Karpas-422 (cell line): ENCODE measurements around the gene CPPED1. TPM values are rescaled to one million over a fixed set of nuclear protein-coding genes. Genes with fewer than 3 reads are reported as not detected.

Experiments
- DNase-seq: peaks from one replicate; pipeline ENCODE4 v3.0.0-alpha.2; 2015
- H2AFZ ChIP-seq: fragments of 200-600 bp; sonication (generic); 2 replicates; pipeline ENCODE4 v1.6.1; 2014; ENCODE audit warnings: antibody characterized with exemption, low read length, mixed read lengths
- H3K27ac ChIP-seq: fragments of 200-600 bp; sonication (generic); 2 replicates; pipeline ENCODE4 v1.5.1; 2014; ENCODE audit warnings: mild to moderate bottlenecking, low read length, moderate library complexity
- H3K27me3 ChIP-seq: fragments of 200-600 bp; sonication (generic); 2 replicates; pipeline ENCODE4 v1.6.1; 2014; ENCODE audit warnings: low read length, mixed read lengths
- H3K36me3 ChIP-seq: fragments of 200-600 bp; sonication (generic); 2 replicates; pipeline ENCODE4 v1.6.1; 2014; ENCODE audit warnings: low read length, mixed read lengths; ENCODE audit not compliant: insufficient read depth
- H3K4me1 ChIP-seq: fragments of 200-600 bp; sonication (generic); 2 replicates; pipeline ENCODE4 v1.6.1; 2014; ENCODE audit warnings: mild to moderate bottlenecking, low read length, mixed read lengths
- H3K4me2 ChIP-seq: fragments of 200-600 bp; sonication (generic); 2 replicates; pipeline ENCODE4 v1.6.1; 2014; ENCODE audit warnings: low read length, low read depth, mild to moderate bottlenecking; ENCODE audit not compliant: poor library complexity, severe bottlenecking
- H3K4me3 ChIP-seq: fragments of 200-600 bp; sonication (generic); 2 replicates; pipeline ENCODE4 v1.5.1; 2014; ENCODE audit warnings: mild to moderate bottlenecking, antibody characterized with exemption, low read length, mixed read lengths
- H3K79me2 ChIP-seq: fragments of 200-600 bp; sonication (generic); 2 replicates; pipeline ENCODE4 v1.6.1; 2014; ENCODE audit warnings: mild to moderate bottlenecking, low read length, mixed read lengths
- H3K9ac ChIP-seq: fragments of 200-600 bp; sonication (generic); 2 replicates; pipeline ENCODE4 v1.6.0; 2014; ENCODE audit warnings: low read length
- H3K9me2 ChIP-seq: fragments of 200-600 bp; sonication (generic), shearing (Covaris generic); replicated peaks from 2 replicates; pipeline ENCODE4 v1.6.0; 2014; ENCODE audit warnings: mild to moderate bottlenecking, low read length, moderate library complexity; ENCODE audit not compliant: insufficient read depth
- H3K9me3 ChIP-seq: fragments of 300-700, 200-600 bp; sonication (generic); 2 replicates; pipeline ENCODE4 v1.6.1; 2014; ENCODE audit warnings: low read length, mixed read lengths
- H4K20me1 ChIP-seq: fragments of 200-600 bp; sonication (generic); 2 replicates; pipeline ENCODE4 v1.6.1; 2014; ENCODE audit warnings: mild to moderate bottlenecking, antibody characterized with exemption, low read length, low read depth; ENCODE audit not compliant: insufficient read depth
- total RNA-seq: library from RNA; depleted of rRNA; stranded (reverse); fragments of >200 nt; shearing (Covaris generic); gene quantifications from 2 replicates; pipeline ENCODE4 v1.2.3, GENCODE V29; 2014; ENCODE audit warnings: low replicate concordance

CPPED1 gene
- total RNA-seq, 1 experiment from 2014 or later = 1.8 TPM

DNA sequence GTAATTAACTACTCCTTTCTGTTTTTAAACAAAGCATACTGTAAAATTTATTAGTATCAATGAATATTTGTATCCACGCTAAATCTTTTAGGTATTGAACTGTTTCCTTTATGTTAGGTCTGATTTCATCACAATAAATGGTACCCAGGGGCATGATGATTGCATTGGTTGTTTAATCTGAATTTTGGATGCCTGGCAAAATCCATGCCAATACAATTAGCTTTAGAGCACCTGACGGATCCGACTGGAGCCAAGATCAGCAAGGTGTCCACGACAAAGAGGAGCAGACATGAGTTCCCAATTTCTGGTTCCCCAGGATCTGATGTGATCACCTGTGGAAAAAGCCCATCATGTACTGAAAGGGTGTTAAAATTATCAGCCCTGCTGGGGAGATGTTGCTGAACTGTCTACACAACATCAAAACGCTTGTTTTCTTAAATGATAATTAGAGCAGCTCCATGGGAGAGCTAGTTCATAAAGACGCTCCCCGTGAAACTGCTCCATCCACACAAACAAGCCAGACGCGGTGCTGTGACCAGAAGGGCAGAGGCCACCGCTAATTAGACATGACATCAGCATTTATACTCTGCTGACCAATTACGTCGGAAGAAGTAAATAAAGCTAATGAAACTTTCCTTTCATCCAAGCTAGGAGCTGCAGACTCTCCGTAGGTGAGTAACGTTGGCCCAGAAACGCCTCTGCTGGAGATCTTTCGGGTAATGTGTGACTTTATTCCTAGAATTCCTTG, 151.7 kb downstream of the CPPED1 start:
- Histone ChIP-seq H3K9me3 (no peaks in the 10 kb centered on the region), H3K4me3 (no peak overlapping the region), H3K36me3 (no peaks in the 10 kb centered on the region), H3K27ac (no peak overlapping the region), H4K20me1 (no peaks in the 10 kb centered on the region), H3K27me3 (no peaks in the 10 kb centered on the region), H3K79me2 (no peaks in the 10 kb centered on the region), H3K4me2 (no peak overlapping the region), H2AFZ (no peak overlapping the region), H3K4me1 (no peaks in the 10 kb centered on the region), H3K9me2 (no peaks in the 10 kb centered on the region), H3K9ac (no peak overlapping the region)
- no peak for DNase-seq

DNA sequence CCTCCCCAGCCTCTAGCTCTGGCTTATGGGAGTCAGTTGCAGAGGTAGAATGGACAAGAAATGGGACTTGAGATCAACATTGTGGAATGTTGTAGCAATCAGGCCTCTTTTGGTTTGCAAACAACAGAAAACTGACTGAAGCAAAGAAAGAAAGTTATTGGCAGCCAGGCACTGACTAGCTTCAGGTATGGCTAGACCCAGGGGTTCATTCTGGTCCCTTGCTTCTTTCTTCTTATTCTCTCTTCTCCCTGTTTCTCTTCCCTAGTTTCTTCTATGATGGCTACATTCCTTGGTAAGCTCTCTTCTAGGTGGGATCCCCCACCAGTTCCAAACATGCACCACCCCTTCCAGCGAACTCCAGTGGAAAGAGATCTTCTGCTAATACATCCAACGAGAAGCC, 154.3 kb downstream of the CPPED1 start:
- Histone ChIP-seq H3K4me1 (no peaks in the 10 kb centered on the region), H3K79me2 (no peaks in the 10 kb centered on the region), H3K4me3 (no peak overlapping the region), H3K27me3 (no peaks in the 10 kb centered on the region), H3K4me2 (no peak overlapping the region), H3K27ac (no peak overlapping the region), H3K9ac (no peak overlapping the region), H3K36me3 (no peaks in the 10 kb centered on the region), H3K9me2 (no peaks in the 10 kb centered on the region), H4K20me1 (no peaks in the 10 kb centered on the region), H2AFZ (no peak overlapping the region), H3K9me3 (no peaks in the 10 kb centered on the region)
- no peak for DNase-seq

DNA sequence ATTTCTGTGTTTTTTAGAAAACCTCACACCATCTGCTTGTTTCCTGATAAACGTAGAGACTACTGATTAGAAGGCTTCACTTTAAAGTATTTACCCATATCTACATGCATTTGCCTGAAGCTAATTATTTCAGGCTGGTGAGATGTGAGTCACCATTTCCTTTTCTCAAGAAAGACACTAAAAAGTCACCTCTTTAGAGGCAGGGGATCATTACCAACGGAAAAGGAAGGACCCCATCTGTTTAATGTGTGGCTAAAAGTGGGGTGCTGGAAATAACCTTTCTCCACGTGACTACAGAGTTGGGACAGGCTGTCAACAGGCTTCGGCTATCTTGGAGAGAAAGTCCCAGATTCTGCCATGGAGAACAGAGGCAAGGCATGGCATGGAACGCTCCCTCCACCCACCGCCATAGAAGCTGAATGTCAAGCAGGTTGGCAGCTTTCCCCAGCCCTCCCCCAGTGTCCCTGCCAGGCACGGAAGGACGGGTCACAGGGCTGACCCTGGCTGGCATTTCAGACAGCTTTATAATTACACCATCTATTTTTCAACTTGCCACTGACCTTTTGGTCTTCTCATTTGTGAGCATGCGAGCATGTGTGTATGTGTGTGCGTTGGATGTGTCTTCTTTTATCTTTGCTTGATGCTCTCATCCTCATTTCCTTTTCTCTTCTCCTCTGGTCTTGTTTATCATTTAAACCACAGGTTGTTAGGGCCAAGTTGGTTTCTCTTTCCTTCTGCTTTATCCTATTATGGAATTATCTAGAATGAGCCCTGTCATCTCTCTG, 157.0 kb downstream of the CPPED1 start:
- Histone ChIP-seq H3K27me3 (no peaks in the 10 kb centered on the region), H3K4me2 (no peak overlapping the region), H4K20me1 (no peaks in the 10 kb centered on the region), H3K4me3 (no peak overlapping the region), H3K36me3 (no peaks in the 10 kb centered on the region), H3K9ac (no peak overlapping the region), H2AFZ (no peak overlapping the region), H3K9me3 (no peaks in the 10 kb centered on the region), H3K79me2 (no peaks in the 10 kb centered on the region), H3K4me1 (no peaks in the 10 kb centered on the region), H3K9me2 (no peaks in the 10 kb centered on the region), H3K27ac (no peak overlapping the region)
- DNase-seq = no peak

DNA sequence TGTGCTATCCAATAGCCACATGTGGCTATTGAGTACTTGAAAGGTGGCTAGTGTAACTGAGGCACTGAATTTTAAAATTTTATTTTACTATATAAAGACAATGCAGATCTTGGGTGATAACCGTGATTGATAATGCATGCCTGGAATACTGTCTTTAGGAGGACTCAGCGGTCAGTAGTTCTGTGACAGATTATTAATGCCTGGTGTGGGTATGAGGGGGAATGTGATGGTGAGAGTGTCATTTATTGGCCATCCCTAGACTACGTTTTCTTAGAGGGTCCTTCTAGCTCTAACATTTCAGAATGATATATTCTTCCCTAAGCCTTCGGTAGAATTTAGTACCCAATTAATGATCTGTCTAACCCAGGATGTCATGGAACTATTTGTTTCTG, 157.6 kb downstream of the CPPED1 start:
- no peak overlapping the region for H3K4me2 ChIP-seq
- no peaks in the 10 kb centered on the region for H4K20me1 ChIP-seq
- no peaks in the 10 kb centered on the region for H3K27me3 ChIP-seq
- DNase-seq = no peak
- no peak overlapping the region for H3K4me3 ChIP-seq
- no peaks in the 10 kb centered on the region for H3K36me3 ChIP-seq
- no peaks in the 10 kb centered on the region for H3K9me3 ChIP-seq
- no peaks in the 10 kb centered on the region for H3K9me2 ChIP-seq
- H3K79me2 ChIP-seq = no peaks in the 10 kb centered on the region
- no peaks in the 10 kb centered on the region for H3K4me1 ChIP-seq
- H2AFZ ChIP-seq = no peak overlapping the region
- no peak overlapping the region for H3K27ac ChIP-seq
- H3K9ac ChIP-seq = no peak overlapping the region

DNA sequence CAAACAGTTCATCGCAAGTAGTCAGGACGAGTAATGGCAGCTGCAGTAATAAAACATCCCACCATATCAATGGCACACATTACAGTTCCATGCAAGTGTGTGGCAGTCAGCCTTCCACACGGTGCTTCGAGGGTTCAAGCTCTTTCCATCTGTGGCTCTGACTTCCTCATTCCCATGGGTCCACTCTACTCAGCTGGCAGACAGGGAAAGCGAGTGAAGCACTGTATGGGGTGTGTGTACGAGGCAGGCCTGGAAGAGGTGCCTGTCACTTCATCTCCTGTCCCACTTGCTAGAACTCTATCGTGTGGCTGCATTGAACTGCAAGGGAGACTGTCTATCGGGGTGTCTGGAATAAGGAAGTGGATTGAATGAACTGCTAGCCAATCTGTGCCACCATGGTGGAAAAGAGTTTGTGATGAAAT, 160.6 kb downstream of the CPPED1 start:
- no peak for DNase-seq
- no peaks in the 10 kb centered on the region for H3K9me3 ChIP-seq

DNA sequence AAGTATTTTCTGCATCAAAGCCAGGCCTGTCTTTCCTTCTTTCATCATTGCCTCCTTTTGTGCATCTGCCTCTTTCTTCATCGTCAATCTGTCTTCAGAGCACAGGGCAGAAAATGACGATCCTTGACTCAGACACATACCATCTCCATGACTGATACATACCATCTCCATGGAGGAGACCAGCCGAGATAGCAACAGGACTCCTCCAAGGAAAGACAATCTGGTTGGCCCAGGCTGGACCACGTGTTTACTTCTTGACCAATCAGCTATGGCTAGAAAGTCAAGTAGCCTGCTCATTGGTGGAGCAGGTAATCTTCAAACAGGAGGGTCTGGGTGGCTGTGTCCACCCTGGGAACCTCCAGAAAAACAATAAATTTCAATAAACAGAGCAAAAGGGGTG, 164.6 kb downstream of the CPPED1 start:
- Histone ChIP-seq H3K27ac (no peak overlapping the region), H3K9me3 (no peaks in the 10 kb centered on the region), H3K4me3 (no peak overlapping the region), H2AFZ (no peak overlapping the region), H3K36me3 (no peaks in the 10 kb centered on the region), H4K20me1 (no peaks in the 10 kb centered on the region), H3K4me2 (no peak overlapping the region), H3K79me2 (no peaks in the 10 kb centered on the region), H3K27me3 (no peaks in the 10 kb centered on the region), H3K4me1 (no peaks in the 10 kb centered on the region), H3K9me2 (no peaks in the 10 kb centered on the region), H3K9ac (no peak overlapping the region)
- DNase-seq = peak; percentile 41

More for the DNA sequence above, 160.6 kb downstream of the CPPED1 start:
- Histone ChIP-seq H3K9me2 (no peaks in the 10 kb centered on the region), H3K4me3 (no peak overlapping the region), H4K20me1 (no peaks in the 10 kb centered on the region), H3K79me2 (no peaks in the 10 kb centered on the region), H3K4me1 (no peaks in the 10 kb centered on the region), H3K27me3 (no peaks in the 10 kb centered on the region), H3K9ac (no peak overlapping the region), H3K4me2 (no peak overlapping the region), H2AFZ (no peak overlapping the region), H3K27ac (no peak overlapping the region), H3K36me3 (no peaks in the 10 kb centered on the region)

DNA sequence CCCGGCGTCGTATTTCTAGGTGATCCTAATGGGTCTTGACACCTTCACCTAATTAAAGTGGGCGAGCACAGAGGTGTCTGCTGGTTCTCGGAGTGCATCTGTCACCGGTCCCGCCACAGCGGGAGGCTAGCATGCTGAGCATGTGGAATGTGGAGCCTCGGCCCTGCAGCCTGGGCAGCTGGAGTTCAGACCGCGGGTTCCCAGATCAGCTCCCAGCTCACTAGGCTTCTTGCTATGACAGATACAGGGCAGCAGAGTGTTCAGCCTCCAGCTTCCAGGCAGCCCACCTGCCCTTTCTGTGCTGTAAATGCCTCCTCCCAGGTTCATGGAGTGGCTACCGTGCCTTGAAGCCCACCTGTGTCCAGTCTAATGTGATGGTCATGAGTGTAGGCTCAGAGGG, 166.7 kb downstream of the CPPED1 start:
- H3K27me3 ChIP-seq = no peaks in the 10 kb centered on the region
- no peaks in the 10 kb centered on the region for H3K9me2 ChIP-seq
- H3K9me3 ChIP-seq = no peaks in the 10 kb centered on the region
- H3K36me3 ChIP-seq = no peaks in the 10 kb centered on the region
- no peaks in the 10 kb centered on the region for H4K20me1 ChIP-seq
- no peak overlapping the region for H2AFZ ChIP-seq
- no peak overlapping the region for H3K9ac ChIP-seq
- H3K79me2 ChIP-seq = no peaks in the 10 kb centered on the region
- H3K4me2 ChIP-seq = no peak overlapping the region
- no peak for DNase-seq
- H3K4me3 ChIP-seq = no peak overlapping the region
- no peaks in the 10 kb centered on the region for H3K4me1 ChIP-seq
- H3K27ac ChIP-seq = no peak overlapping the region

DNA sequence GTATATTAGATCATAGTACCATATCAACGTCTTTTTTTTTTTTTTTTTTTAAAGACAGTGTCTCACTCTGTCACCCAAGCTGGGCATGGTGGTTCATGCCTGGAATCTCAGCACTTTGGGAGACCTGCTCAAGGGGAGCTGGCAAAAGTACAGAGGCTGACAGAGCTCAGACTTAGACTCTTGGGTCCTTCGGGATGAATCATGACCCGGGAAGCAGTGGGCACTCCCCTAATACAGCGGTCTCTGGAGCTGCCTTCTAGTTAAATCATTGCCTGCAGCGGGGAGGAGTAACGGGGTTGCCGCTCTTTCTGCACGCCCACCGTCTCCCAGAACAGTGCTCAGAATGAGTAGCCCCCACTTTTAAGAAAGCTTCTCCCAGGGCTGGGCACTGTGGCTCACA, 174.4 kb downstream of the CPPED1 start:
- Histone ChIP-seq H3K4me1 (no peaks in the 10 kb centered on the region), H2AFZ (no peak overlapping the region), H3K36me3 (no peaks in the 10 kb centered on the region), H3K9me3 (no peaks in the 10 kb centered on the region), H3K79me2 (no peaks in the 10 kb centered on the region), H3K27me3 (no peaks in the 10 kb centered on the region), H3K27ac (no peak overlapping the region), H3K9me2 (no peaks in the 10 kb centered on the region), H3K9ac (no peak overlapping the region), H3K4me3 (no peak overlapping the region), H4K20me1 (no peaks in the 10 kb centered on the region), H3K4me2 (no peak overlapping the region)
- no peak for DNase-seq
